SK-N-SH (cell line): ENCODE results near the gene MOB2. TPM values are rescaled to one million over a fixed set of nuclear protein-coding genes. Genes with fewer than 3 reads are reported as not detected.

Source experiments
- CTCF ChIA-PET: fragments of 300-600, 350-600 bp; formaldehyde crosslinking; extraction: SDS; loops from one replicate; lab custom pipeline; 2021; lab: Yijun Ruan, JAX
- POLR2A ChIA-PET: fragments of 350-600 bp; sonication (Branson Sonifier 250); formaldehyde crosslinking; extraction: SDS; loops from one replicate; lab custom pipeline; 2020; ENCODE audit warnings: antibody characterized with exemption, inconsistent platforms; lab: Yijun Ruan, JAX
- DNase-seq: peaks from one replicate; pipeline ENCODE4 v3.0.0; 2012
- H2AFZ ChIP-seq: fragments of 200-600 bp; sonication (generic); 2 replicates; pipeline ENCODE4 v1.8.1; 2016; ENCODE audit warnings: antibody characterized with exemption, mild to moderate bottlenecking, low read depth
- H3F3A ChIP-seq: fragments of 200-600 bp; sonication (generic); replicated peaks from 2 replicates; pipeline ENCODE3; 2016; ENCODE audit warnings: antibody characterized with exemption, mild to moderate bottlenecking; ENCODE audit not compliant: insufficient read depth
- H3K27ac ChIP-seq, 2 experiments: fragments of 200-500 bp in 1 of 2; fragments of 200-600 bp in 1 of 2; sonication (Bioruptor generic) in 1 of 2; sonication (generic), shearing (Covaris generic) in 1 of 2; 2 replicates each; pipeline versions ENCODE4 v1.5.1 to v1.6.1; 2014 to 2016; ENCODE audit warnings: low read depth in 2 of 2, inconsistent platforms in 1 of 2, low read length in 1 of 2, mild to moderate bottlenecking in 1 of 2, mixed read lengths in 1 of 2
- H3K27me3 ChIP-seq: fragments of 200-600 bp; sonication (generic), shearing (Covaris generic); 2 replicates; pipeline ENCODE4 v1.6.1; 2016; ENCODE audit warnings: mixed run types; ENCODE audit not compliant: insufficient read depth
- H3K36me3 ChIP-seq, 2 experiments: fragments of 200-500 bp in 1 of 2; fragments of 200-600 bp in 1 of 2; sonication (Bioruptor generic) in 1 of 2; sonication (generic) in 1 of 2; replicated peaks in 1 of 2; 2 replicates each; pipeline versions ENCODE3 to v1.5.1; 2014 to 2016; ENCODE audit warnings: low read length in 1 of 2, mild to moderate bottlenecking in 1 of 2; ENCODE audit not compliant: insufficient read depth in 2 of 2, control insufficient read depth in 1 of 2
- H3K4me1 ChIP-seq, 2 experiments: fragments of 200-500 bp in 1 of 2; fragments of 200-600 bp in 1 of 2; sonication (Bioruptor generic) in 1 of 2; sonication (generic), shearing (Covaris generic) in 1 of 2; 2 replicates each; pipeline versions ENCODE4 v1.5.1 to v1.6.1; 2014 to 2016; ENCODE audit warnings: low read depth in 1 of 2, low read length in 1 of 2, mixed run types in 1 of 2; ENCODE audit not compliant: insufficient read depth in 2 of 2, control insufficient read depth in 1 of 2
- H3K4me2 ChIP-seq: fragments of 200-600 bp; sonication (generic), shearing (Covaris generic); 2 replicates; pipeline ENCODE4 v1.6.1; 2017; ENCODE audit warnings: mixed run types
- H3K4me3 ChIP-seq, 2 experiments: fragments of 200-500 bp in 1 of 2; fragments of 200-600 bp in 1 of 2; sonication (Bioruptor generic) in 1 of 2; sonication (generic), shearing (Covaris generic) in 1 of 2; 2 replicates each; pipeline versions ENCODE4 v1.5.1 to v1.8.1; 2014 to 2016; ENCODE audit warnings: low read depth in 2 of 2, inconsistent platforms in 1 of 2, low read length in 1 of 2, mild to moderate bottlenecking in 1 of 2, mixed read lengths in 1 of 2, moderate library complexity in 1 of 2
- H3K79me2 ChIP-seq: fragments of 200-600 bp; sonication (generic); 2 replicates; pipeline ENCODE4 v1.8.1; 2017; ENCODE audit warnings: mild to moderate bottlenecking; ENCODE audit not compliant: insufficient read depth
- H3K9ac ChIP-seq: fragments of 200-600 bp; sonication (generic); 2 replicates; pipeline ENCODE4 v1.6.1; 2017; ENCODE audit warnings: mixed run types
- H3K9me2 ChIP-seq: fragments of 200-600 bp; sonication (generic); 2 replicates; pipeline ENCODE4 v1.6.1; 2017; ENCODE audit warnings: mixed run types
- H3K9me3 ChIP-seq: fragments of 200-600 bp; sonication (generic); 2 replicates; pipeline ENCODE4 v1.6.1; 2017; ENCODE audit warnings: mixed run types, mild to moderate bottlenecking, moderate library complexity
- H4K20me1 ChIP-seq: fragments of 200-600 bp; sonication (generic); 2 replicates; pipeline ENCODE4 v1.6.1; 2017; ENCODE audit warnings: mild to moderate bottlenecking, mixed run types; ENCODE audit not compliant: insufficient read depth
- EP300 ChIP-seq, 2 experiments: IDR thresholded peaks; 2 replicates each; pipeline versions ENCODE4 v1.4.0 to v1.6.1; 2012; ENCODE audit warnings: borderline replicate concordance in 1 of 2, low read depth in 1 of 2, low read length in 1 of 2
- EZH2phosphoT487 ChIP-seq: fragments of 200-600 bp; sonication (generic); IDR thresholded peaks from 2 replicates; pipeline ENCODE4 v1.6.1; 2017; ENCODE audit warnings: low read depth, mixed run types, mild to moderate bottlenecking, antibody characterized with exemption, moderate library complexity, borderline replicate concordance
- FOXJ3 ChIP-seq: sonication (generic); formaldehyde crosslinking; IDR thresholded peaks from 2 replicates; pipeline ENCODE4 v1.5.1; 2020; ENCODE audit warnings: mild to moderate bottlenecking, missing genetic modification reagents
- FOXM1 ChIP-seq: IDR thresholded peaks from 2 replicates; pipeline ENCODE4 v1.4.0; 2012; ENCODE audit warnings: low read depth, mild to moderate bottlenecking
- GATA2 ChIP-seq: sonication (generic); formaldehyde crosslinking; IDR thresholded peaks from 2 replicates; pipeline ENCODE4 v1.5.0; 2020; ENCODE audit warnings: mild to moderate bottlenecking, missing genetic modification reagents
- MXI1 ChIP-seq: IDR thresholded peaks from 2 replicates; pipeline ENCODE4 v1.6.1; 2012; ENCODE audit warnings: mild to moderate bottlenecking, low read depth, low read length, improper control_type of control experiment
- NRF1 ChIP-seq: IDR thresholded peaks from 2 replicates; pipeline ENCODE4 v1.6.1; 2012; ENCODE audit warnings: low read depth, mild to moderate bottlenecking, low read length
- RAD21 ChIP-seq: IDR thresholded peaks from 2 replicates; pipeline ENCODE4 v1.6.1; 2012; ENCODE audit warnings: mild to moderate bottlenecking, low read length
- SIN3A ChIP-seq: IDR thresholded peaks from 2 replicates; pipeline ENCODE4 v1.6.1; 2012; ENCODE audit warnings: low read depth, mild to moderate bottlenecking, low read length, moderate library complexity, borderline replicate concordance
- SMC3 ChIP-seq: IDR thresholded peaks from 2 replicates; pipeline ENCODE4 v1.6.1; 2012; ENCODE audit warnings: low read depth, low read length, improper control_type of control experiment
- TEAD4 ChIP-seq: IDR thresholded peaks from 2 replicates; pipeline ENCODE4 v1.4.0; 2012; ENCODE audit warnings: mild to moderate bottlenecking, borderline replicate concordance; ENCODE audit not compliant: insufficient read depth
- WGBS: methylation state at CpG from one replicate; pipeline ENCODE4 v1.1.6; 2017; ENCODE audit warnings: low lambda C conversion rate; 5-methylcytosine and 5-hydroxymethylcytosine counted together
- polyA plus RNA-seq, 3 experiments: library from polyadenylated mRNA; depleted of rRNA; stranded (reverse); fragments of >200 nt; gene quantifications; 2 replicates each; pipeline ENCODE4 v1.2.3, GENCODE V29; 2012
- TF ChIP-seq, protein P1 (sequence below): IDR thresholded peaks from 2 replicates; pipeline ENCODE4 v1.6.1; 2012; ENCODE audit warnings: mild to moderate bottlenecking, low read depth, low read length, moderate library complexity
- TF ChIP-seq, protein P2 (sequence below): fragments of 150-350 bp; IDR thresholded peaks from 2 replicates; pipeline ENCODE4 v1.6.1; 2017; ENCODE audit warnings: antibody characterized with exemption, low read length, low read depth, borderline replicate concordance
- TF ChIP-seq, protein P3 (sequence below): IDR thresholded peaks from 2 replicates; pipeline ENCODE4 v1.4.0; 2012; ENCODE audit warnings: low read depth, borderline replicate concordance
- TF ChIP-seq, protein P4 (sequence below): IDR thresholded peaks from 2 replicates; pipeline ENCODE4 v1.4.0; 2012; ENCODE audit warnings: low read depth, borderline replicate concordance

MOB2 gene
- polyA plus RNA-seq, 1 of the 3 experiments (the other 2 are of a cell fraction) = 45.8 TPM

DNA sequence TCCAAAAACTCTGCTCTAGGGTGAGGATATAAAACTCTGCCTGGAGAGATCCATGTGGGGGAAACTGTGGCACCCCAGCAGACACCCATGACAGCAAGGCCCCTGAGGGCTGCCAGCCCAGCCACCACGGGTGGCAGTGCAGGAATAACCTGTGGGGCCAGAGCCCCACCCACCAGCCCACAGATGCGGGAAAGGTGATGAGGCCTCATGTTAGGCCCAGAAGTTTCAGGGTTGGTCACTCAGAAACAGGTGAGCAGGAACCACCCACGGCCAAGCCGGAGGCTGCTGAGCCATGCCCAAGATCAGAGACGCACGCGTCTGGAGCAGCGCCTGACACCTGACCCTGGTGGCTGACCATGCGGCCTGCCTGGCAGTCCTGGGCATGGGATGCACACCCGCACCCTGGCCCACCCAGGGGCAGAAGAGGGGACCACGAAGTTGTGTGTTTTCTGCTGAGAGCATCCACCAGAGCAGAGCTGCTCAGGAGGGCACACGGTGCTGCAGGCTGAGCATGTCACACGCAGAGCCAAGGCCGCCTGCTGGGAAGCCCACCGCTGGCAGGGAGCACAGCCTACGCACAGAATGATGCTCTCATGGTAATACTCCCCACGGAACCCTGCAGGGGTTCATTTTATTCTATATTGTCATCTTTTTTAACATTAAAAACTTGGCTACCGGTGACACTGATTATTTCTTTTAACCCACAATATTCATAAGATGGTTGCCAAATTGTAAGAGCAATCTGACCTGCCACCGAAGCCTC, 44.3 kb upstream of the MOB2 start:
- Histone ChIP-seq H4K20me1 (peaks cover 89% of the 10 kb centered on the region), H3K79me2 (peaks cover 98% of the 10 kb centered on the region)
- 92% methylated on average over 8 of the region's 19 CpGs for WGBS

DNA sequence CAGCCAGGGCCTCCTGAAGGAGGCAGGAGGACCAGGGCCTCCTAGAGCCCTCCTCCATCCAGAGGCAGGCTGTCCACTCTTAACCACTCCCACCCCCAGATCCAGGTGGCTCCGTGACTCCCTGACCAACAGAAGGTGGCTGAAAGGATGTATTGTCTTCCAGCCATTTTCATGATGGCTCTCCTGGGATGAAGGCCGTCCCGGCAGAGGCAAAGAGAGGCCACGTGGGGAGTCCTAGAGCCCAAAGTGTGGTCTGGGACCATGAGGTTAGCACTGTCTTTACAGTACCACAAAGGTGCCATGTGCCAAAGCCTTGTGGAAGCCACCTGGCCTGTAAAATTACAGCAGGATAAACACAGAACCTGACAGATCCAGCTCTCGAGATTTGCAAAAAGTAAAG, 43.2 kb upstream of the MOB2 start:
- peaks cover 95% of the 10 kb centered on the region for H3K79me2 ChIP-seq

More for the DNA sequence above, 44.3 kb upstream of the MOB2 start:
- no peak overlapping the region for H3K4me3 ChIP-seq
- H3K36me3 ChIP-seq = peaks cover 0 to 9% of the 10 kb centered on the region in 2 experiments
- ChIA-PET POLR2A (interaction anchor here (1.2 kb wide), 1 partner anchor 49 kb away, joined by 3 read pairs; no protein-coding TSS in a partner anchor), CTCF (interaction anchor here (1.0 to 1.3 kb wide), 3 partner anchors 15 to 16 kb away, joined by 3 to 5 read pairs (median 3); no protein-coding TSS in a partner anchor)
- H3K27me3 ChIP-seq = no peaks in the 10 kb centered on the region
- TF ChIP-seq SMC3 = no peak
- no peak for TF ChIP-seq NRF1
- TF ChIP-seq, protein P1, sequence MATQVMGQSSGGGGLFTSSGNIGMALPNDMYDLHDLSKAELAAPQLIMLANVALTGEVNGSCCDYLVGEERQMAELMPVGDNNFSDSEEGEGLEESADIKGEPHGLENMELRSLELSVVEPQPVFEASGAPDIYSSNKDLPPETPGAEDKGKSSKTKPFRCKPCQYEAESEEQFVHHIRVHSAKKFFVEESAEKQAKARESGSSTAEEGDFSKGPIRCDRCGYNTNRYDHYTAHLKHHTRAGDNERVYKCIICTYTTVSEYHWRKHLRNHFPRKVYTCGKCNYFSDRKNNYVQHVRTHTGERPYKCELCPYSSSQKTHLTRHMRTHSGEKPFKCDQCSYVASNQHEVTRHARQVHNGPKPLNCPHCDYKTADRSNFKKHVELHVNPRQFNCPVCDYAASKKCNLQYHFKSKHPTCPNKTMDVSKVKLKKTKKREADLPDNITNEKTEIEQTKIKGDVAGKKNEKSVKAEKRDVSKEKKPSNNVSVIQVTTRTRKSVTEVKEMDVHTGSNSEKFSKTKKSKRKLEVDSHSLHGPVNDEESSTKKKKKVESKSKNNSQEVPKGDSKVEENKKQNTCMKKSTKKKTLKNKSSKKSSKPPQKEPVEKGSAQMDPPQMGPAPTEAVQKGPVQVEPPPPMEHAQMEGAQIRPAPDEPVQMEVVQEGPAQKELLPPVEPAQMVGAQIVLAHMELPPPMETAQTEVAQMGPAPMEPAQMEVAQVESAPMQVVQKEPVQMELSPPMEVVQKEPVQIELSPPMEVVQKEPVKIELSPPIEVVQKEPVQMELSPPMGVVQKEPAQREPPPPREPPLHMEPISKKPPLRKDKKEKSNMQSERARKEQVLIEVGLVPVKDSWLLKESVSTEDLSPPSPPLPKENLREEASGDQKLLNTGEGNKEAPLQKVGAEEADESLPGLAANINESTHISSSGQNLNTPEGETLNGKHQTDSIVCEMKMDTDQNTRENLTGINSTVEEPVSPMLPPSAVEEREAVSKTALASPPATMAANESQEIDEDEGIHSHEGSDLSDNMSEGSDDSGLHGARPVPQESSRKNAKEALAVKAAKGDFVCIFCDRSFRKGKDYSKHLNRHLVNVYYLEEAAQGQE = no peak
- TF ChIP-seq, protein P2, sequence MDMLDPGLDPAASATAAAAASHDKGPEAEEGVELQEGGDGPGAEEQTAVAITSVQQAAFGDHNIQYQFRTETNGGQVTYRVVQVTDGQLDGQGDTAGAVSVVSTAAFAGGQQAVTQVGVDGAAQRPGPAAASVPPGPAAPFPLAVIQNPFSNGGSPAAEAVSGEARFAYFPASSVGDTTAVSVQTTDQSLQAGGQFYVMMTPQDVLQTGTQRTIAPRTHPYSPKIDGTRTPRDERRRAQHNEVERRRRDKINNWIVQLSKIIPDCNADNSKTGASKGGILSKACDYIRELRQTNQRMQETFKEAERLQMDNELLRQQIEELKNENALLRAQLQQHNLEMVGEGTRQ = no peak
- TF ChIP-seq MXI1 = no peak
- no peak for TF ChIP-seq EZH2phosphoT487
- TF ChIP-seq FOXM1 = no peak
- no peak for TF ChIP-seq EP300 (IDR thresholded peaks at IDR 0.05; ENCODE audit: borderline replicate concordance in 1 of 2, low read depth in 1 of 2, low read length in 1 of 2)
- TF ChIP-seq RAD21 = no peak
- TF ChIP-seq, all 33 proteins: peak for 0
- no peak for DNase-seq
- H3K9me2 ChIP-seq = no peaks in the 10 kb centered on the region
- no peaks in the 10 kb centered on the region for H3K9me3 ChIP-seq
- H2AFZ ChIP-seq = no peak overlapping the region
- H3F3A ChIP-seq = no peaks in the 10 kb centered on the region
- peaks cover 0 to 17% of the 10 kb centered on the region in 2 experiments; a peak in 1 of 4 replicates for H3K4me1 ChIP-seq
- H3K27ac ChIP-seq = no peak overlapping the region; a peak in 1 of 4 replicates
- no peak overlapping the region for H3K9ac ChIP-seq
- no peak overlapping the region for H3K4me2 ChIP-seq

More for the DNA sequence above, 43.2 kb upstream of the MOB2 start:
- no peak overlapping the region for H3K27ac ChIP-seq
- H3K9me2 ChIP-seq = no peaks in the 10 kb centered on the region
- H3K4me3 ChIP-seq = no peak overlapping the region
- no peak for DNase-seq
- CTCF ChIA-PET = interaction anchor here (1.0 kb wide), 1 partner anchor 14 kb away, joined by 5 read pairs; no protein-coding TSS in a partner anchor
- H2AFZ ChIP-seq = no peak overlapping the region
- 97% methylated on average over 5 of the region's 5 CpGs for WGBS
- H3K4me1 ChIP-seq = peaks cover 0 to 17% of the 10 kb centered on the region in 2 experiments; a peak in 1 of 4 replicates
- POLR2A ChIA-PET = no interaction called here
- no peak overlapping the region for H3K4me2 ChIP-seq
- peaks cover 86% of the 10 kb centered on the region for H4K20me1 ChIP-seq
- no peak overlapping the region for H3K9ac ChIP-seq
- no peaks in the 10 kb centered on the region for H3K27me3 ChIP-seq
- no peaks in the 10 kb centered on the region for H3K9me3 ChIP-seq
- H3K36me3 ChIP-seq = peaks cover 0 to 2% of the 10 kb centered on the region in 2 experiments
- TF ChIP-seq GATA2 (CRISPR knock-in tag) = no peak
- TF ChIP-seq NRF1 = no peak
- TF ChIP-seq, protein P3, sequence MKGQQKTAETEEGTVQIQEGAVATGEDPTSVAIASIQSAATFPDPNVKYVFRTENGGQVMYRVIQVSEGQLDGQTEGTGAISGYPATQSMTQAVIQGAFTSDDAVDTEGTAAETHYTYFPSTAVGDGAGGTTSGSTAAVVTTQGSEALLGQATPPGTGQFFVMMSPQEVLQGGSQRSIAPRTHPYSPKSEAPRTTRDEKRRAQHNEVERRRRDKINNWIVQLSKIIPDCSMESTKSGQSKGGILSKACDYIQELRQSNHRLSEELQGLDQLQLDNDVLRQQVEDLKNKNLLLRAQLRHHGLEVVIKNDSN = no peak
- TF ChIP-seq FOXJ3 (CRISPR knock-in tag) = no peak
- TF ChIP-seq, protein P4, sequence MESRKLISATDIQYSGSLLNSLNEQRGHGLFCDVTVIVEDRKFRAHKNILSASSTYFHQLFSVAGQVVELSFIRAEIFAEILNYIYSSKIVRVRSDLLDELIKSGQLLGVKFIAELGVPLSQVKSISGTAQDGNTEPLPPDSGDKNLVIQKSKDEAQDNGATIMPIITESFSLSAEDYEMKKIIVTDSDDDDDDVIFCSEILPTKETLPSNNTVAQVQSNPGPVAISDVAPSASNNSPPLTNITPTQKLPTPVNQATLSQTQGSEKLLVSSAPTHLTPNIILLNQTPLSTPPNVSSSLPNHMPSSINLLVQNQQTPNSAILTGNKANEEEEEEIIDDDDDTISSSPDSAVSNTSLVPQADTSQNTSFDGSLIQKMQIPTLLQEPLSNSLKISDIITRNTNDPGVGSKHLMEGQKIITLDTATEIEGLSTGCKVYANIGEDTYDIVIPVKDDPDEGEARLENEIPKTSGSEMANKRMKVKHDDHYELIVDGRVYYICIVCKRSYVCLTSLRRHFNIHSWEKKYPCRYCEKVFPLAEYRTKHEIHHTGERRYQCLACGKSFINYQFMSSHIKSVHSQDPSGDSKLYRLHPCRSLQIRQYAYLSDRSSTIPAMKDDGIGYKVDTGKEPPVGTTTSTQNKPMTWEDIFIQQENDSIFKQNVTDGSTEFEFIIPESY = no peak
- no peak for TF ChIP-seq TEAD4
- TF ChIP-seq SIN3A = no peak
- H3F3A ChIP-seq = no peaks in the 10 kb centered on the region
